ENCODE data around the gene TRIM44.

DNA sequence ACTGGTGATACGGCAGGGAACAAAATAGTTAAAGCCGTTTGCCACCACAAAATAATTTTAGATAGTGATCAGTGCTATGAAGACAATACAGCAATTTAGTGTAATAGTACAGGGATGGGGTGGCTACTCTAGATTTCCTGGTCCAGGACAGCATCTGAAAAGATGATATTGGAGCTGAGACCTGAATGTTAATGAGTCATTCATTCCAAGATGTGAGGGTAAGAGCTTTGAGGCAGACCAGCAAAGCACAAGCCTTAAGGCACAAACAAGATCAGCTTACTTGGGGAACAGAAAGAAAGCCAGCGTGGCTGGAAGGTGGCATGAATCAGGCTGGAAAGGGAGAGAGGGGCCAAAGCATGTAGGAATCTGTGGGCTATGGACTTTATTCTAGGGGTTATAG is 132.3 kb downstream of the TRIM44 start:
- TF ChIP-seq, protein P1, sequence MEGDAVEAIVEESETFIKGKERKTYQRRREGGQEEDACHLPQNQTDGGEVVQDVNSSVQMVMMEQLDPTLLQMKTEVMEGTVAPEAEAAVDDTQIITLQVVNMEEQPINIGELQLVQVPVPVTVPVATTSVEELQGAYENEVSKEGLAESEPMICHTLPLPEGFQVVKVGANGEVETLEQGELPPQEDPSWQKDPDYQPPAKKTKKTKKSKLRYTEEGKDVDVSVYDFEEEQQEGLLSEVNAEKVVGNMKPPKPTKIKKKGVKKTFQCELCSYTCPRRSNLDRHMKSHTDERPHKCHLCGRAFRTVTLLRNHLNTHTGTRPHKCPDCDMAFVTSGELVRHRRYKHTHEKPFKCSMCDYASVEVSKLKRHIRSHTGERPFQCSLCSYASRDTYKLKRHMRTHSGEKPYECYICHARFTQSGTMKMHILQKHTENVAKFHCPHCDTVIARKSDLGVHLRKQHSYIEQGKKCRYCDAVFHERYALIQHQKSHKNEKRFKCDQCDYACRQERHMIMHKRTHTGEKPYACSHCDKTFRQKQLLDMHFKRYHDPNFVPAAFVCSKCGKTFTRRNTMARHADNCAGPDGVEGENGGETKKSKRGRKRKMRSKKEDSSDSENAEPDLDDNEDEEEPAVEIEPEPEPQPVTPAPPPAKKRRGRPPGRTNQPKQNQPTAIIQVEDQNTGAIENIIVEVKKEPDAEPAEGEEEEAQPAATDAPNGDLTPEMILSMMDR (conservative IDR thresholded peaks at IDR 0.05 in 1 of 2, IDR thresholded peaks at IDR 0.05 in 1 of 2; ENCODE audit: extremely low read depth in 1 of 2, insufficient read depth in 1 of 2, low read depth in 1 of 2, low read length in 2 of 2) = no peak
- TF ChIP-seq EZH2 (IDR thresholded peaks at IDR 0.05; ENCODE audit: borderline replicate concordance, low read length) = no peak
